Left kidney (tissue), 2 donors: ENCODE measurements around the gene NBEA. TPM values are rescaled to one million over a fixed set of nuclear protein-coding genes. Genes with fewer than 3 reads are reported as not detected.
A peak's percentile ranks its signal among the peaks of the same experiment; 100 is the strongest.
"Not testable (repeated sequence)": the region's sequence is repeated elsewhere in the genome, so short reads cannot be mapped to it uniquely, and the experiment has no call there.

Experiments
- DNase-seq: peaks from one replicate; pipeline ENCODE4 v3.0.0-alpha.2; 2013
- polyA plus RNA-seq: library from polyadenylated mRNA; unstranded; fragments of 120-200 nt; gene quantifications from one replicate; pipeline ENCODE4 v1.2.1, GENCODE V29; 2013; ENCODE audit not compliant: insufficient read length

The NBEA gene
- polyA plus RNA-seq, 1 donor: 19.8 TPM

GRCh38 chr13:34959489-34959888, 17.4 kb downstream of the NBEA start:
- no peak for DNase-seq

- DNase-seq: no peak
These were observed 22.5 kb downstream of the NBEA start for GRCh38 chr13:34964558-34964957.

GRCh38 chr13:34967851-34968562, 25.9 kb downstream of the NBEA start:
- no peak for DNase-seq

- DNase-seq: not testable (repeated sequence)
These were observed 27.5 kb downstream of the NBEA start for GRCh38 chr13:34969539-34969938.

- no peak for DNase-seq
These were observed 28.9 kb downstream of the NBEA start for GRCh38 chr13:34970961-34971360.

GRCh38 chr13:34971473-34971872, 29.4 kb downstream of the NBEA start:
- no peak for DNase-seq

GRCh38 chr13:34985199-34985598, 43.1 kb downstream of the NBEA start:
- DNase-seq: not testable (repeated sequence)

- no peak for DNase-seq
These were observed 46.3 kb downstream of the NBEA start for GRCh38 chr13:34988330-34988791.

- no peak for DNase-seq
These were observed 48.5 kb downstream of the NBEA start for GRCh38 chr13:34990399-34991214.

GRCh38 chr13:34993470-34993869, 51.4 kb downstream of the NBEA start:
- DNase-seq: no peak

GRCh38 chr13:35003734-35004133, 61.7 kb downstream of the NBEA start:
- not testable (repeated sequence) for DNase-seq

- DNase-seq: no peak
These were observed 63.0 kb downstream of the NBEA start for GRCh38 chr13:35005051-35005450.

GRCh38 chr13:35014606-35015213, 72.6 kb downstream of the NBEA start:
- no peak for DNase-seq

- peak; percentile 11 for DNase-seq
These were observed 74.5 kb downstream of the NBEA start for GRCh38 chr13:35016362-35017112.

GRCh38 chr13:35025314-35025713, 83.2 kb downstream of the NBEA start:
- no peak for DNase-seq

- no peak for DNase-seq
These were observed 86.3 kb downstream of the NBEA start for GRCh38 chr13:35028338-35028867.

GRCh38 chr13:35039012-35039411, 96.9 kb downstream of the NBEA start:
- no peak for DNase-seq

- DNase-seq: no peak
These were observed 104.5 kb downstream of the NBEA start for GRCh38 chr13:35046587-35046986.

- DNase-seq: no peak
These were observed 113.6 kb downstream of the NBEA start for GRCh38 chr13:35055705-35056104.

GRCh38 chr13:35057858-35058257, 115.8 kb downstream of the NBEA start:
- no peak for DNase-seq

GRCh38 chr13:35058585-35058984, 116.5 kb downstream of the NBEA start:
- not testable (repeated sequence) for DNase-seq

- DNase-seq: no peak
These were observed 144.6 kb downstream of the NBEA start for GRCh38 chr13:35086667-35087066.
